HUES48 (cell line): ENCODE results near the gene TLN1.

Source experiments
- H3K27ac ChIP-seq: one replicate; pipeline ENCODE4 v1.7.0; 2013; ENCODE audit warnings: low read depth, low read length, inconsistent platforms
- H3K27me3 ChIP-seq: 2 replicates; pipeline ENCODE4 v1.6.1; 2013; ENCODE audit warnings: mild to moderate bottlenecking, low read length; ENCODE audit not compliant: control insufficient read depth, insufficient read depth
- H3K36me3 ChIP-seq: 2 replicates; pipeline ENCODE4 v1.6.1; 2013; ENCODE audit warnings: low read length; ENCODE audit not compliant: control insufficient read depth, insufficient read depth
- H3K4me1 ChIP-seq: 2 replicates; pipeline ENCODE4 v1.6.1; 2013; ENCODE audit warnings: mild to moderate bottlenecking, low read length; ENCODE audit not compliant: control insufficient read depth, insufficient read depth
- H3K4me3 ChIP-seq: 2 replicates; pipeline ENCODE4 v1.5.1; 2013; ENCODE audit warnings: mild to moderate bottlenecking, low read depth, low read length
- H3K9ac ChIP-seq: 2 replicates; pipeline ENCODE4 v1.6.1; 2013; ENCODE audit warnings: mild to moderate bottlenecking, low read depth, low read length, moderate library complexity
- H3K9me3 ChIP-seq: 2 replicates; pipeline ENCODE4 v1.6.1; 2013; ENCODE audit warnings: low read length; ENCODE audit not compliant: control insufficient read depth, insufficient read depth

The TLN1 gene

DNA sequence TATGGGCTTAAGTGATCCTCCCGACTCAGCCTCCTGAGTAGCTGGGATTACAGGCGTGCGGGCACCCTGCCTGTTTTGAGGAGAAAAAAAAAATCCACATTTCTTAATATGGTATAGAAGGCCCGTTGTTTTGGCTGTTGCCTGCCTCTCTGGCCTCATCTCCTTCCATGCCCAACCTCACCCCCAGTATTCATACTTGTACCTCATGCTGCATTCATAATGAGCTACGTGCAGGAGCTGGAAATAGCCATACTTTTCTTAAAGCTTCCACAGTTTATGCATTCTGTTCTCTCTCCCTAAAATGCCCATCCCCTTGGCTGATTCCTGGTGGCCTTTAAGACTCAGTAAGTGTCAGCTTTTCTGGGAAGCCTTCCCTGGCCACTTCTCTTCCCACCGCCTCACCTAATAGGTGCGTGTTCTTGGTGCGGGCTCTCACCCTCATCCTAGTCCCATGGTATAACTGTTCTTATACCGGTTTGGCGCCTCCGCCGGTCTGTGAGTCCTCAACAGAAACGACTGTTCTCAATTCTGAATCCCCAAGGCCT lies 40.2 kb downstream of the TLN1 start:
- Histone ChIP-seq H3K4me3 (peak overlapping the region; percentile 80; the same call in 1 of the 2 replicates), H3K36me3 (peaks cover 26% of the 10 kb centered on the region), H3K4me1 (peaks cover 11% of the 10 kb centered on the region), H3K9me3 (no peaks in the 10 kb centered on the region), H3K9ac (no peak overlapping the region), H3K27ac (peak overlapping the region; percentile 78), H3K27me3 (no peaks in the 10 kb centered on the region)

DNA sequence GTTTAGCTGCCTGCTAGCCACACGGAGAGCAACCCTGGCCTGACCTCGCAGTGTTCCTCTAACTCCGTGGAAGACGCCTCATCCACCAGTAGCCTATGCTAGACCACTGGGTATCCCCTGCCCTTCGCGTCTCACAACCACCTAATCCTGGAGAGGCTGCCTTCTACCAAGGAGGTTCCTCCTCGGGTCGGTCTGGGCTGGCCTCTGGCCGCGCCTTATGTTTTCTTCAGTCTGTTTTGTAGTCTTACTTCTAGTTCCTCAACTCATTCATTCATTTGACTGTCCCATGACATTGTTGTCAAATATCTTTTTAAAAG lies 40.7 kb downstream of the TLN1 start:
- Histone ChIP-seq H3K27me3 (no peaks in the 10 kb centered on the region), H3K4me3 (peak overlapping the region; percentile 80), H3K9ac (no peak overlapping the region), H3K27ac (peak overlapping the region; percentile 78), H3K4me1 (peaks cover 11% of the 10 kb centered on the region), H3K9me3 (no peaks in the 10 kb centered on the region), H3K36me3 (peaks cover 28% of the 10 kb centered on the region)

DNA sequence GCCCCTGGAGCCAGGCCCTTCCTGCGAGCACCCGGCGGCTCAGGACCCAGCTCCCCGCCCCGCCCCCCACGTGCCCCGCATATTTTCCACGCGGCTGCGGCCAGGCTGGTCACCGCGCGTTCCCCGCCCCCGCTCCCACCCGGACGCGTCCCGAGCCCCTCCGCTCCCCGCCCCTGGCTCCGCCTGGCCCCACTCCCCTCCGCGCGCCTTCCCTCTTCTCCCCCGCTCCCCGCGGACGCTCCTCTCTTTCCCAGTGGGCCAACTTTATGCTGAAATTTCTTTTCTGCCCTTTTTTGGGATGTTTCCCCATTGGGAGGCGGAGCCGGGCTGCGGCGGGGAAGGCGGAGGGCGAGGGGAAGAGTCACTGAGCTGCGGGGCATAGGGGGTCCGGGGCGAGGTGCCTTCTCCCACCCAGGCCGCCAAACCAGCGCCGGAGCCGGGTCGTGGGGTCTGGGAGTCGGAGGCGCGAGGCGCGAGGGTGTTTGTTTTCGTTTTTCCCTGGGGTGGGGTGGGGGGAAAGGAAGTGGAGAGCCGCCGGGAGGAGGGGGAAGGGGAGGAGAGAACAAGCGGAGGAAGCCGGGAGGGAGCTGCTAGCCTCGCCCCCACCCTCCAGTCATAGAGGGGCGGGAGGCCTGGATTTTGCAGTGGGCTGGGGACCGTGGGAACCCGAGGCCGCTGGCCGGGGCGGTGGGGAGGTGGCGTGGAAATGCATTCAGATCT lies 41.2 kb downstream of the TLN1 start:
- no peaks in the 10 kb centered on the region for H3K27me3 ChIP-seq
- peaks cover 28% of the 10 kb centered on the region for H3K36me3 ChIP-seq
- peak overlapping the region; percentile 80 for H3K4me3 ChIP-seq
- no peak overlapping the region for H3K9ac ChIP-seq
- no peaks in the 10 kb centered on the region for H3K9me3 ChIP-seq
- peaks cover 11% of the 10 kb centered on the region for H3K4me1 ChIP-seq
- peak overlapping the region; percentile 78 for H3K27ac ChIP-seq

DNA sequence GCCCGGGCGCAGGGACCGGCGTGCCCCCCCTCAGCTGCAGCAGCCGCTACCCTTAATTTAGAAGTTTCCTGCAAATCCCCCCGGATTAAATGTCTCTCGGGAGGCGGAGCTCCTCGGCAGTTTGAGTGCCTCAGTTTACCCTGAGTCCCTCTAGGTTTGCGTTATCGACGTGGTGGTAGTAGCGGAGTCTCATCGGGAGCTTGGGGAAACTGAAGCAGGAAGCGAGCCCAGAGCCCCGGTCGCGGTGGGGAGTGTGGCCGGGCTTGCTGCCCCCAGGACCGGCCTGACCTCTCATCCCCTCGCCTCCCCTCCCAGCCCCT lies 41.7 kb downstream of the TLN1 start:
- Histone ChIP-seq H3K36me3 (peaks cover 33% of the 10 kb centered on the region), H3K27me3 (no peaks in the 10 kb centered on the region), H3K9ac (peak overlapping the region; percentile 35; the same call in 1 of the 2 replicates), H3K4me3 (peak overlapping the region; percentile 80), H3K9me3 (no peaks in the 10 kb centered on the region), H3K4me1 (peaks cover 11% of the 10 kb centered on the region), H3K27ac (peak overlapping the region; percentile 78)

DNA sequence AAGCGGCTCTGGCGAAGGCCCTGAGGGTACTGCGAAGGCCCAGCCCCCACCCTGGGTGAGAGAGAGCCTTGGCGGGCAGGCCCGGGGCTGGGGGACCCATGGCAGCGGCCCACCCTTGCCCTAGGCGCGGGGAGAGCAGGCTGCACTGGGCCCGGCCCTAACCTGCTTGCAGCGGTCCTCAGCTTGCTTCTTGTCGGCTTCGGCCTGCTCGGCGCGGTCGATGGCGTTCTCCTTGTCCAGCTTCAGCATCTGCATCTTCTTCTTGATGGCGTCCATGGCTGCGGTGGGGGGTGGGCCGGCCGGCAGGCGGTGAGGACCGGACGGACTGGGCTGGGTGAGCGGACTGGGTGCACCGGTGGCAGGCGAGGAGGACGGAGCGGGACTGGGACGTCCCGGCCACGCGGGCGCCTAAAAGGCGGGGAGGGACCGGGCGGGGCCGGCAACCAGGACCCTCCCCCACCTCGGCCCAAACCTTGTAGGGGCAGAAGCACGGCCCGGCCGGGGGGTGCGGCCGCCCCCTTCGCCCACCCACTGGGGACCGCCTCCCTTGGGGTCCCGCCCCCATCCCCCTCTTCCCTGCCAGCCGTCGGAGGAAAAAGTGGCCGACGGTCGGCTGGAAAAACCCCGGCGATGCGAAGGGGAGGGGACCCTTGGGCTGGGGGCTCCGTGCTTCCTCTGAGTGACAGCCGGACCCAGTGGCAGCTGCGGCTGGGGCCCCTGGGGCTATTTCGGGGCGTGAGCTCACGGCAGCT lies 42.3 kb downstream of the TLN1 start, which contains the start of gene TPM2:
Gene TPM2, minus strand, starts transcription at position 384 of the 752 bp plus-strand sequence. Its CDS starts 108 bp downstream, at position 276.
- no peaks in the 10 kb centered on the region for H3K9me3 ChIP-seq
- H3K36me3 ChIP-seq = peaks cover 39% of the 10 kb centered on the region
- H3K4me1 ChIP-seq = peaks cover 11% of the 10 kb centered on the region
- peak within 1 kb of the TSS; percentile 80 for H3K4me3 ChIP-seq
- peak within 1 kb of the TSS; percentile 78 for H3K27ac ChIP-seq
- peak within 1 kb of the TSS; percentile 76 for H3K9ac ChIP-seq
- H3K27me3 ChIP-seq = no peaks in the 10 kb centered on the region

DNA sequence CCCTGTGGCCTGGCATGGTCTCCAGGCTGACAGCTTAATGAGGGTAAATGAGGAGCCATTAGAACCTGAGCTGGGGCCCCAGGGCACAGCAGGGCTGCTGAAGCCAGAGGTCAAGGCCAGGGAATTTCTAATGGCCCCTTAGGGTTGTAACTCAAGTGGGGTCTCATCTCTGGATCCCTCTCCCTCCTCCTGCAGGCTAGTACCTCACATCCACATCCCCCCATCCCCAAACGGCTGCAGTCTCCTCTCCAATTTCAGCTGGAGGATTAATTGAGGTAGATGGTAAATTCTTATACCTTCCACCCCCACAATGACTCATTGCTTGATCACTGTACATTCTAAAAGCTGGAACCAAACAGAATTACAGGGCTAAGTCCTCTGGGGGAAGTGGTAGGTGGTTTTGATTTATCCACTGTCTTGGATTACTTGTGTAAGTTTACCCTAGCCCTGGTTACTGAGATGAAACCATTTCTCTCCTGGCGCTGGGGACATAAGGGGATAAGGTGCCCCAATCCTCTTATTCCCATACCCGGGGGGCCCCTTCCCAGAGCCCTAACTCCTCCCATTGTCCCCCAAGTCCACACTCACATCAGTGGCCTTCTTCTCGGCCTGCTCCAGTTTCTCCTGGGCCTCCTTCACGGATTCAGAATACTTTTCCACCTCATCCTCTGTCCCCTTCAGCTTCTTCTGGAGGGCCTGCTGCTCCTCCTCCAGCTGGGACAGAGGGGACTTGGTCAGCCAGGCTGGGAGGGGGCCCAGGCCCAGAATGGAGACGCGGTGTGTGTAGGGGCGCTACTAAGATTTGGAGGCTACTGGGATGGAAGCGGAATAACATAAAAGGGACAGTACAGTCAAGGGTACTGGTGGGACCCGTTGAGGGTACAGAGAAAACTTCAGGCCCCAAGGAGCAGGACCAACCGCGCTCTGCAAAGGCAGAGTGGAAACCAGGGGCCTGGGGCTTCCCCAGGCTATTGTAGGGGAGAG lies 43.1 kb downstream of the TLN1 start:
- Histone ChIP-seq H3K9ac (peak overlapping the region; percentile 76), H3K4me3 (peak overlapping the region; percentile 80), H3K9me3 (no peaks in the 10 kb centered on the region), H3K36me3 (peaks cover 47% of the 10 kb centered on the region), H3K4me1 (peaks cover 11% of the 10 kb centered on the region), H3K27ac (peak overlapping the region; percentile 78), H3K27me3 (no peaks in the 10 kb centered on the region)

DNA sequence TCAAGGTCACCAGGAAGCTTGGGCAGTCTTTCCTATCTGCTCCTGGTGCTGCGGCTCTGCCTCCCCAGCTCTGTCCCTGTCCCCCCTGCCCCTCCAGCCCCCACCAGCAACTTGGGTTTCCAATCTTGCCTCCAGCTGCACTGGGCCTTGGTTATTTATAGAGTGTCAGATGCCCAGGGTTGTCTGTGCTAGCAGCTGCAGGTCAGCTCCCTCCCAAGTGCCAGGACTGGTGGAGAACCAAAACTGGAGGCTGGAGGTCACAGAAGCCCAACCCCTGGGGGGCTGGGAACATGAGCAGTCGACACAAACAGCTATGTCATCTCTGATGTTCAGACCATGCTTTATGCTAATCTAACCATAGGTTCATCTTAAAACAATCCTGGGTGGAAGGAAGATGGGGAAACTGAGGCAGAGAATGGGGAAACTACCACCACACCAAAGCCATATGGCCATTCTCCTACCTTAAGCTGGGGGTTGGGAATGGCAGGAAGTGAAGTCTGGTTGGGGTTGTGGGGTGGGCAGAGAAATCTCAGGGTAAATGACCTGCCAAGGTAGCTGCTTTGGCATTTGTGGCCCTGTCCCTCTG lies 43.9 kb downstream of the TLN1 start:
- Histone ChIP-seq H3K4me3 (peak overlapping the region; percentile 80), H3K9me3 (no peaks in the 10 kb centered on the region), H3K36me3 (peaks cover 55% of the 10 kb centered on the region), H3K27ac (no peak overlapping the region), H3K4me1 (peaks cover 11% of the 10 kb centered on the region), H3K9ac (no peak overlapping the region), H3K27me3 (no peaks in the 10 kb centered on the region)

DNA sequence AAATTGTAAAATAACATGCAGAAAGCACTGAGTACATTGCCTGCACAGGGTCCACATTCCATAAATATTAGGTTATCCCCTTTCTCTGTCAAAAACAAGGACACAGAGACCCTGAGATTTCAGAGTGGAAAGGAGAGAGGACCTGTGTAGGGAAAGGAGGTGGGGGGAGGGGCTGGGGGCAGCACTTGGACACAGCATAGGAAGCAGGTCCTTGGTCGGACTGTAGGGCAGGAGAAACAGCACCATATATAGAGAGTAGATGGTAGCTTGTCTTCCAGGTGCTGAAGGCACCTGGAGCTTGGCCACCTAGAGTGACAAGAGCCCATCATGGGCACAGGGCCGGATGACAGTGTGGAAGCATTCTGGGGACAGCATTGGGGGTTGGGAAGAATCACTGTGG lies 44.7 kb downstream of the TLN1 start:
- Histone ChIP-seq H3K27ac (no peak overlapping the region), H3K9ac (no peak overlapping the region), H3K9me3 (no peaks in the 10 kb centered on the region), H3K4me3 (no peak overlapping the region), H3K36me3 (peaks cover 63% of the 10 kb centered on the region), H3K4me1 (peaks cover 11% of the 10 kb centered on the region), H3K27me3 (no peaks in the 10 kb centered on the region)

DNA sequence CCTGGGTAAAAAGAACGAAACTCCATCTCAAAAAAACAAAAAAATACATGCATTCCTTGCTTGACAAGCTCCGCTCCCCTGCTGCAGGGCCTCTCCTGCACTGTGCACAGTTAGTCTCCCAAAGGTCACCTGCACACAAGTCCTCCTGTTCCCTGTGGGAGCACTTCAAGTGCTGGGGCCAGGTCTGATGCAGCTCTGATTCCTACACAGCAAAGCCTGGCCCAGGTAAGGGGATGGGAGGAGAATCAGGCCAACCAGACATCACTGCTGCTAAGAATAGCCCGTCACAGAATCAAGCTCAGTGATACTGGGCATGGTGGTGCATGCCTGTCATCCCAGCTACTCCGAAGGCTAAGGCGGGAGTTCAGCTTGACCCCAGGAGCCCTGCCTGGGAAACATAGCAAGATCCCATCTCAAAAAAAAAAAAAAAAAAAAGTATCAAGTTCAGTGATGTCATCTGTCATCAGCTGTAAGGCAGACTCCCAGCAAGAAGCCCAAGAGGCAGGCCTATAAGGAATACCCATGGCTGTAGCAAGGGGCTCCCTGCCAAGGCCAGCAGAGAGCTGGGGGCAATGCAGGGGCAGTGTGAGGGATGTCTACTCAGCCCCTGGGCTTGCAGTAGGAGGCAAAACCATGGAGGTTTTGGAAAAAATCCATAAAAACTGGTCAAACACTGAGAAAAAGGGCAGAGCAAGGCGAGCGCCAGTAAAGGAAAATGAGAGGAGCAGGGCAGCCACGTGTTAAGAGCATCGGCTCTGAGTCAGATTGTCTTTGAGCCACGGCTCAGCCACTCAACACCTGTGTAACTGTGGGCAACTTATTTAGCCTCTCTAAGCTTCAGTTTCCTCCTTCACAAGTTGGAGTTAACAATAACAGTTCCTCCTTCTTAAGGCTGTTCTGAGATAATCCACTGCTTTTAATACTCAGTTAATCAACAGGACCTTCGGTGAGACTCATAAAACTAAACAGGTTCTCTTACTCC lies 45.5 kb downstream of the TLN1 start:
- Histone ChIP-seq H3K4me3 (no peak overlapping the region), H3K27ac (no peak overlapping the region), H3K4me1 (peaks cover 10% of the 10 kb centered on the region), H3K27me3 (no peaks in the 10 kb centered on the region), H3K9ac (no peak overlapping the region), H3K36me3 (peaks cover 69% of the 10 kb centered on the region), H3K9me3 (no peaks in the 10 kb centered on the region)
